B cell (primary cell): ENCODE results near the gene SLC16A6. TPM values are rescaled to one million over a fixed set of nuclear protein-coding genes. Genes with fewer than 3 reads are reported as not detected.

Source experiments
- ATAC-seq: fragments of 200-7000 bp; cut with Tn5 transposase; one replicate; pipeline ENCODE4 v1.10.0; 2021; ENCODE audit warnings: low read depth, mild to moderate bottlenecking, moderate number of reproducible peaks, moderate library complexity
- CTCF ChIA-PET: fragments of 350-600 bp; sonication (Branson Sonifier 250); formaldehyde crosslinking; loops from one replicate; lab custom pipeline; 2021; ENCODE audit warnings: antibody characterized with exemption, inconsistent platforms; lab: Charles Lee
- POLR2A ChIA-PET: fragments of 350-600 bp; sonication (Branson Sonifier 250); formaldehyde crosslinking; loops from one replicate; lab custom pipeline; 2021; ENCODE audit warnings: antibody characterized with exemption; lab: Charles Lee
- DNase-seq: peaks from one replicate; pipeline ENCODE4 v3.0.0; 2013
- H2AFZ ChIP-seq: 2 replicates; pipeline ENCODE4 v1.6.1; 2012; ENCODE audit warnings: mild to moderate bottlenecking, low read depth, low read length; ENCODE audit not compliant: insufficient read depth, poor library complexity, severe bottlenecking
- H3K27ac ChIP-seq, 2 donors: 1 replicate in 1 of 2; 2 replicates in 1 of 2; pipeline ENCODE4 v1.5.1; 2012 to 2013; ENCODE audit warnings: low read length in 2 of 2, mild to moderate bottlenecking in 2 of 2, moderate library complexity in 1 of 2
- H3K27me3 ChIP-seq, 4 experiments: fragments of 200-600 bp in 1 of 4; sonication (generic) in 1 of 4; replicated peaks in 1 of 4; 1 replicate in 2 of 4; 2 replicates in 2 of 4; pipeline versions ENCODE4 v1.6.1 to v1.7.0; 2013 to 2016; ENCODE audit warnings: low read length in 3 of 4, mild to moderate bottlenecking in 2 of 4, mixed read lengths in 1 of 4, moderate library complexity in 1 of 4; ENCODE audit not compliant: insufficient read depth in 4 of 4, control insufficient read depth in 3 of 4; ENCODE audit errors: control extremely low read depth in 1 of 4
- H3K36me3 ChIP-seq, 2 experiments: replicated peaks in 1 of 2; 1 replicate in 1 of 2; 2 replicates in 1 of 2; pipeline versions ENCODE4 v1.6.1 to v1.7.1; 2013; ENCODE audit warnings: low read length in 1 of 2; ENCODE audit not compliant: insufficient read depth in 2 of 2, control insufficient read depth in 1 of 2; ENCODE audit errors: control extremely low read depth in 1 of 2, extremely low read depth in 1 of 2
- H3K4me1 ChIP-seq, 2 donors: fragments of 200-600 bp in 1 of 2; sonication (generic) in 1 of 2; 1 replicate in 1 of 2; 2 replicates in 1 of 2; pipeline versions ENCODE4 v1.5.1 to v1.6.1; 2013 to 2017; ENCODE audit warnings: low read length in 2 of 2; ENCODE audit not compliant: control insufficient read depth in 2 of 2, insufficient read depth in 2 of 2
- H3K4me2 ChIP-seq: replicated peaks from 2 replicates; pipeline ENCODE3; 2012; ENCODE audit warnings: mild to moderate bottlenecking, low read depth, low read length; ENCODE audit not compliant: poor library complexity, severe bottlenecking
- H3K4me3 ChIP-seq, 5 experiments: fragments of 200-600 bp in 1 of 5; sonication (generic) in 1 of 5; 1 replicate in 3 of 5; 2 replicates in 2 of 5; pipeline versions ENCODE4 v1.5.1 to v1.7.0; 2011 to 2016; ENCODE audit warnings: low read length in 4 of 5, mild to moderate bottlenecking in 4 of 5, low read depth in 2 of 5, control low read depth in 1 of 5, moderate library complexity in 1 of 5; ENCODE audit not compliant: insufficient read depth in 1 of 5; ENCODE audit errors: control extremely low read depth in 1 of 5, extremely low read depth in 1 of 5
- H3K79me2 ChIP-seq: fragments of 200-600 bp; sonication (generic); one replicate; pipeline ENCODE4 v1.6.0; 2016; ENCODE audit warnings: low read length; ENCODE audit not compliant: control insufficient read depth, insufficient read depth
- H3K9ac ChIP-seq: fragments of 200-600 bp; sonication (generic); 2 replicates; pipeline ENCODE4 v1.6.1; 2017; ENCODE audit warnings: mild to moderate bottlenecking, low read length, moderate library complexity
- H3K9me3 ChIP-seq, 3 donors: one replicate each; pipeline versions ENCODE4 v1.6.1 to v1.7.1; 2013; ENCODE audit warnings: low read length in 2 of 3; ENCODE audit not compliant: control insufficient read depth in 2 of 3, insufficient read depth in 1 of 3; ENCODE audit errors: control extremely low read depth in 1 of 3
- H4K20me1 ChIP-seq: 2 replicates; pipeline ENCODE4 v1.6.0; 2012; ENCODE audit warnings: mild to moderate bottlenecking, low read length; ENCODE audit not compliant: insufficient read depth, control insufficient read depth, poor library complexity, severe bottlenecking
- H3K27ac Mint-ChIP-seq: one replicate; pipeline ENCODE4 v1.8.0; 2021; ENCODE audit warnings: mixed read lengths
- H3K27me3 Mint-ChIP-seq: one replicate; pipeline ENCODE4 v1.8.0; 2021; ENCODE audit warnings: mixed read lengths
- H3K4me1 Mint-ChIP-seq: one replicate; pipeline ENCODE4 v1.8.0; 2021; ENCODE audit warnings: mixed read lengths
- H3K4me3 Mint-ChIP-seq: one replicate; pipeline ENCODE4 v1.8.0; 2021; ENCODE audit warnings: mixed read lengths
- H3K9me3 Mint-ChIP-seq: one replicate; pipeline ENCODE4 v1.8.0; 2022; ENCODE audit warnings: mixed read lengths; ENCODE audit not compliant: insufficient read depth
- CTCF ChIP-seq: fragments of 200-600 bp; IDR thresholded peaks from one replicate; pipeline ENCODE4 v1.8.0; 2022; ENCODE audit warnings: antibody characterized with exemption, mild to moderate bottlenecking
- EZH2 ChIP-seq: IDR thresholded peaks from 2 replicates; pipeline ENCODE4 v1.6.1; 2012; ENCODE audit warnings: borderline replicate concordance, low read depth, mild to moderate bottlenecking, moderate library complexity, low read length; ENCODE audit not compliant: insufficient read depth, poor library complexity, severe bottlenecking
- WGBS: methylation state at CpG from one replicate; pipeline ENCODE4 v1.1.5; 2013; ENCODE audit warnings: missing lambda C conversion rate; ENCODE audit not compliant: insufficient coverage; 5-methylcytosine and 5-hydroxymethylcytosine counted together
- intact Hi-C: fragments of 100-400 bp; cut with micrococcal nuclease; formaldehyde crosslinking; loops from one replicate; pipeline ENCODE4 v1.10.0; 2022
- polyA plus RNA-seq: library from polyadenylated mRNA; depleted of rRNA; stranded (reverse); fragments of >200 nt; gene quantifications from 2 replicates; pipeline ENCODE4 v1.2.3, GENCODE V29; 2012
- total RNA-seq, 2 donors: library from RNA; stranded (reverse); fragments of 120-200 nt in 1 of 2; gene quantifications; 1 replicate in 1 of 2; 2 replicates in 1 of 2; pipeline versions ENCODE4 v1.2.3 to v1.2.4, GENCODE V29; 2013 to 2022

Gene SLC16A6
- total and polyA plus RNA-seq, 2 donors (not counting 1 experiment from before 2014, with no cell fraction given) = 1.1 to 3.8 TPM

- intact Hi-C loops = no loop called here
- Histone ChIP-seq H3K27ac (no peak overlapping the region), H3K36me3 (peaks cover 0 to 2% of the 10 kb centered on the region in 2 experiments), H4K20me1 (no peaks in the 10 kb centered on the region), H3K4me2 (no peak overlapping the region), H3K27me3 (no peaks in the 10 kb centered on the region), H3K9me3 (no peaks in the 10 kb centered on the region), H3K79me2 (no peaks in the 10 kb centered on the region), H2AFZ (no peak overlapping the region), H3K4me3 (no peak overlapping the region), H3K4me1 (no peaks in the 10 kb centered on the region), H3K9ac (no peak overlapping the region)
- TF ChIP-seq EZH2 = no peak
- TF ChIP-seq CTCF = no peak
- no peaks in the 10 kb centered on the region for H3K9me3 Mint-ChIP-seq
- ChIA-PET CTCF (interaction anchor here (1.4 kb wide), 1 partner anchor 130 kb away, joined by 3 read pairs; no protein-coding TSS in a partner anchor), POLR2A (interaction anchor here (1.6 kb wide), 1 partner anchor 11 kb away, joined by 4 read pairs; the partner anchor contains the start of genes ARSG and SLC16A6)
- no peak overlapping the region for H3K4me3 Mint-ChIP-seq
- H3K4me1 Mint-ChIP-seq = no peaks in the 10 kb centered on the region
- H3K27ac Mint-ChIP-seq = no peak overlapping the region
- no peaks in the 10 kb centered on the region for H3K27me3 Mint-ChIP-seq
- 87% methylated on average over 10 of the region's 10 CpGs for WGBS
- DNase-seq (no peak), ATAC-seq (no peak)
Observed at GRCh38 chr17:68302066-68302564, 11.2 kb upstream of the SLC16A6 start.

- Histone ChIP-seq H3K4me2 (no peak overlapping the region), H3K27me3 (no peaks in the 10 kb centered on the region)
Observed at GRCh38 chr17:68301438-68301959, 10.6 kb upstream of the SLC16A6 start.

More at GRCh38 chr17:68301438-68301959, 10.6 kb upstream of the SLC16A6 start:
- ATAC-seq (no peak), DNase-seq (no peak)
- WGBS = 90% methylated on average over 9 of the region's 9 CpGs
- intact Hi-C loops = no loop called here
- H3K4me3 ChIP-seq = no peak overlapping the region
- H3K27ac Mint-ChIP-seq = no peak overlapping the region
- no peaks in the 10 kb centered on the region for H3K27me3 Mint-ChIP-seq
- ChIA-PET POLR2A (interaction anchor here (0.6 kb wide), 1 partner anchor 299 kb away, joined by 6 read pairs; no protein-coding TSS in a partner anchor), CTCF (interaction anchor here (1.4 kb wide), 1 partner anchor 130 kb away, joined by 3 read pairs; no protein-coding TSS in a partner anchor)
- H2AFZ ChIP-seq = no peak overlapping the region
- H3K4me3 Mint-ChIP-seq = no peak overlapping the region
- no peak overlapping the region for H3K9ac ChIP-seq
- H3K79me2 ChIP-seq = no peaks in the 10 kb centered on the region
- no peaks in the 10 kb centered on the region for H3K9me3 ChIP-seq
- no peaks in the 10 kb centered on the region for H3K4me1 ChIP-seq
- H3K27ac ChIP-seq = no peak overlapping the region
- H3K9me3 Mint-ChIP-seq = no peaks in the 10 kb centered on the region
- H3K36me3 ChIP-seq = no peaks in the 10 kb centered on the region
- H4K20me1 ChIP-seq = no peaks in the 10 kb centered on the region
- TF ChIP-seq CTCF (no peak), EZH2 (no peak)
- H3K4me1 Mint-ChIP-seq = peaks cover 4% of the 10 kb centered on the region
